HG03460 (cell line): ENCODE results near the gene CAP2.

ENCODE experiments used
- ATAC-seq: cut with Tn5 transposase; IDR thresholded peaks from one replicate; pipeline ENCODE4 v1.9.1; 2021; ENCODE audit not compliant: unreplicated experiment

CAP2 gene

DNA sequence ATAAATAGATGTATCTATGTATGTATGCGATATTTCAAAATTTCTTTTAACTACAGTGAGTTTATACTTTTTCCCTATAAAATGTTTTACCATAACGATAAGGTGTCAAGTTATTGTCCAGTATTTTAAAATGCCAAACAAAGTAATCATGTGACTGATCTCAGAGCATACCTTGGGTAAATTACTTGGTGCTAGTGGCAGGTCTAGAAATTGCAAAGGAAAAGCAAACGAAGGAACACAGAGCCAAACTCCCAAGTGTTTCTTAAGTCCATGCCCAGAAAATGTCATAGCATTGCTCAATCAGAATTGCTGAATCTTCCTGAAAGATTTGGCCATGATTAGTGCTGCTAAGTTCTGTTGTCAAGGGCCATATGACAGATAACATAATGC lies 77.5 kb downstream of the CAP2 start:
- no peak for ATAC-seq

DNA sequence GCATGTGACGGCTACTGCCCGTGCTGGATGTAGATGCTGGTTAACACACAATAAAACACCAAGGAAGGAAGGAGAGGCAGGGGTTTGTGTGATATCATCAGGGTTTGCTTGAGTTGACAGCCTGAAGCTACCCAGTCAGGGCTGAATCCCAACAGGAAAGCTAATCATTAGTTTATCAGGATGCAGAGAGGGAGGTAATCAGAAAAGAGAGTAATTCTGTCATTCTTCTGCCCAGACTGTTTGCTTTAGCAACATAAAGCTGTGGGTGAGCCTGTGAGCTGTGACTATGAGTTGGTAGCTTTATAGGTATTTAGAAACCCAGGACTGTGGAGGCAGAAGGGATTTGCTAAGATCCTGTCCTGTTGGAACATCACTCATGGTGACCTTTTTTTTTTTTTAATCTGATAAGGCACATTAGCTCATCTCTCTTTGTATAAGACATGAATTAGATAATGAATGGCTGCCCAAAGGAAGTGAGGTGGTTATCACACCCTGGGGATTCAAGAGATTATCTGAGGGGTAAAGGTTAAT lies 79.3 kb downstream of the CAP2 start:
- no peak for ATAC-seq

DNA sequence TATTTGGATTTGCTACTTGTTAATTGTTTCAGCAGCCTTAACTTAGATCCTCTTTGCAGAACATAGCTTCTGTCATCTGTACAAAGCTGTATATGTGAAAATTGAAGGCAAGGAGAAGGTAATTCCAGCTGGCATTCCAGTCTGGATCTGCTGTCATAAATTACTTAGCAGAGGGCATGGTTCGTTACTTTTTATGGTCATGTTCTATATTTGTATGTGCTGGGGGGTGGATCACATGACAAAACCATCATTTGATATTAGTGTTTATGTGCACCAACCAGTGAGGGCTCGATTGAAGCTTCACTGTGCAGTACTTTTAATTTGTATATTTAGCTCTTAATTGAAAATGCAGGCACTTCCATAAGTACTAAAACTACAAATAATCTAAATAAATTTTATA lies 80.2 kb downstream of the CAP2 start:
- no peak for ATAC-seq

DNA sequence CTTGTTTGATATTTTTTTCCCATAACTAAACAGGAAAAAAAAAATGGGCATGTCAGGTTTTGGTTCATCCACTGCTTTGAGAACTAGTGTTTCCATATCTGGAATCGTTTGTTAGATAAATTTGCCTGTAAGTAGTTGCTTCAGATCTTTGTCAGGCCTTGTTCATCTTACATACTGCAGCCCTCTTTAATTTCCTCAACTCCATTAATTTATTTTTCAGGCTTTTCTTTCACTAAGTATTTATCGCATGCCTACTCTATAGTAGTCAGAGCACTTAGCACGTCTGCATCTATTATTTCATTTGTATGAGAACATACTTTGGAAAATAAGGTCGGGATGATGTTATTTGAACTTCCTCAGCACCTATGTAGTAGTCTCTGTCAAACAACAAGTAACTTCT lies 80.9 kb downstream of the CAP2 start:
- ATAC-seq, result no peak

DNA sequence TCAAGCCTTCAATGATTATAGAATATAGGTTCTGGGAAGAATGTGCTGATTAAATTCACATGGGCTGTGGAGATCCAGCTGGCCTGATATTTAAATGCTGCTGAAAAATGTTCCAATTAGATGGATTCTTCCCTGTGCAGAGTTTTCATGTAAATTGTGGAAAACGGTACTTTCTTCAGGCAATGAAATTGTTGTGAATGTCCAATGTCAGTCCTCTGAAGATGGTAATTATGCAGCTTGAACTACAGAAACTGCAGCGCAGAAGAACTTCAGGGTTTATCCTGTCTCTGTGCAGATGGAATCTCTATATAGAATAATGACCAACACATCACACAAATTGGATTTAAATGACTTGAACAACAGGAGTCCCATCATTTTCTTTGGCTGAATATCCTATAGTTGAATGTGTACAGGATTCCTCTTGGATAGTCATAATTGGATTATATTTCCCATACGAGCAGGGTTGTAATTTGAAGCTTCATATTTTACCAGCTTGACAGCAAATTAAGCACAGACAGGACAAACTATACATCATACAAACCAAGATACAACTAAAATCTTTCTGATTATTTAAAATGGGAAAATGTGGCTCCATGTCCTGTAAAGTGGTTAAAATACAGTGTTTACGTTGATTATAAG lies 82.3 kb downstream of the CAP2 start:
- ATAC-seq, result no peak

DNA sequence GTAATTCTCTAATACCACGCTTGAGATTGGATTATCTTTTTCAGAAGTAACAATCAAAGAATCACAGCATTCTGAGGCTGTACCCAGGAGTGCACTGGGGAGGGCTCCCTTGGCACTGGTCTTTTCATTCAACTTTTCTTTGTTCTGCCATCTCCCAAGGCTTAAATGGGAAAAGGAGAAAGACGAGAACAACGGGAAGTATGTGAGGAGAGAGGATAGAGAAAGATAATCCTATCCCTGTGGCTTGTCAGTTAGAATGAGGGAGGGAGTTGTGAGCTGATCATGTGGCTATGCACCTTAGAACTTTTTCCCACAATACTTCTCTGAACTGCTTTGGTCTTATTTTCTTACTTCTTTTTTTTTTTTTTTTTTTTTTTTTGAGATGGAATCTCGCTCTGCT lies 83.1 kb downstream of the CAP2 start:
- ATAC-seq, result no peak

DNA sequence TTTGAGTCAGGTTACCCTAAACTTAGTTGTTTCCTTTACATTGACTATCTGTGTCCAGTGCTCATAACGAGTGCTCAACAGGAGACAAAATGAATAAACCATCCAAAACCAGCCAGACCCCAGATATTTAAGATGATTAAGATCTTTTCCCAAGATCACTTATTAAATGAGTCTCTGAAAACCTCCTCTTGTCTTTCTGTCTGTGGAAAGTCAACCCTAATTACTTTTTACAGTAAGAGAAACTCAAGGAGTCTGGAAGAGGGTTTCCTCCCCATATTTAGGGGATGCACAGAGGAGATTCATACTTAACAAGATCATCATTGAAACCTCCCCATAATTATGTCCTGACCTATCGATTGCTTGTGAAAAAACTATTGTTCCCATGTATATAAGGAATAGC lies 84.0 kb downstream of the CAP2 start:
- ATAC-seq, result no peak

DNA sequence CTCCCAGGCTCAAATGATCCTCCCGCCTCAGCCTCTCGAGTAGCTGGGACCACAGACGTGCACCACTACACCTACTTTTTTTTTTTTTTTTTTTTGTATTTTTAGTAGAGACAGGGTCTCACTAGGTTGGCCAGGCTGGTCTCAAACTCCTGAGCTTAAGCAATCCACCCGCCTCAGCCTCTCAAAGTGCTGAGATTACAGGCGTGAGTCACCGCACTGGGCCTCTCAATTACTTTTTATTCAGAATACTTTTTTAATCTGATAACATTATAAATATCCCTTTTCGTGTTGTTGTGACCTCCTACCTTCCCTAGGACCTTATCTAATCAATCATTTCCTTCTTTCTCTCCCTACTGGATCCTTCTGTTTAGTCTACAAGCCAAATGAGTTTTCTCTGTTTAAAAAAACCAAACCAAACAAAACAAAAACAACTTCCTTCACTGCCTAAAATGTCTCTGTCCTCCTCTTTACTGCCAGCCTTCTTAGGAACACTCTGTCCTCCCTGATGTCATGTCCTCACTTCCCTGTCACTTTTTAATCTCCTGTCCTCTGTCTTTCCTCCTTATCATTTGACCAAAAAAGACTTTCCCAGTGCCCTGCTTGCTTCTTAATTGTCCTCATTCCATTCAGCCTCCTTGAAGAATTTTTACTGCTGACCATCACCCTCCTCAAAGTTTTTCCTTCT lies 85.0 kb downstream of the CAP2 start:
- no peak for ATAC-seq

DNA sequence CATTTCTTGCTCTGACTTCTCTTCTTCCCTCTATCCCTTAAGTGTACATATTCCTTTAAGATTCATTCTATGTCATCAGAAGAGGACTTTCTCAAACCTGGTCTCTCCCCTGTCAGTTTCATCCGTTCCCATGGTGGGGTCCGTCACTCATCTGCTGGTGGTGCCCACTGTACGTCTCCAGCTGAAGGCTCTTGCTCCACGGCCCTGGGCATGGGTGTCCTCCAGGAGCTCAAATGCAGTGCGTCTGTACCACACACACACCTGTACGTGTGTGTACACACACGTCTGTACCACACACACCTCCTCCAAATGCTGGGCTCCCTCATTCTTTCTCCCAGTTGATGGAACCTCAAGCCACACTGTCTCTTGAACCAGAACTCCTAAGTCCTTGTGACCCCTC lies 85.6 kb downstream of the CAP2 start:
- ATAC-seq, result no peak

DNA sequence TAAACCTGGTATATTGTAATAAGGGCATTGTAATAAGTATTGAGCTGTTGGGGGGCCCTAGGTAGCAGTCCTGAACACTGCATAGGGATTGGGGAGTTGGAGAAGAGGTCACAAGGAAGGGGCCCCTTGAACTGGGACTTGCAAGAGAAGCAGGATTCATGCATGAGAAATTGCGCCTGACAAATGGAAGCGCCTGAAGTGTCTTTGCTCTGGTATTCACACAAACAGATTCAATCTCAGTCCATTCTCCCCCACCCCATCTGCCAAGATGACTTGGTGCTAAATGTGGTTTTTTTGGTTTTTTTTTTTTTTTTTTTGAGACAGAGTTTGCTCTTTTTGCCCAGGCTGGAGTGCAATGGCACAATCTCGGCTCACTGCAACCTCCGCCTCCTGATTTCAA lies 87.1 kb downstream of the CAP2 start:
- no peak for ATAC-seq

DNA sequence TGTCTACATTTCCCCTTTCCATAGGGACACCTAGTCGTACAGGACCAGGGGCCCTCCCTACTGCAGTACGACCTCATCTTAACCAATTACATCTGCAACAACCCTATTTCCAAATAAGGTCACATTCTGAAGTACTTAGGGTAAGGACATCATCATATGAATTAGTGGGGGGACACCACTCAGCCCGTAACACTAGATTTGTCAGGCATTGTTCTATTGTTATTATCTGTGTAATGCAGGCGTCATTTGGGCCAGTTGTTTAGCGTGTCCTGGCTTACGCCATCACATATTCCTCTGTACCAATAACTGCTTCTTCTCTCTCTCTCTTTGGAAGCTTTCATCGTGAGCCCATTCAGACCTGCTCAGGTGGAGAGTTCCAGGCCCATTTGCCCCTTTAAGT lies 89.3 kb downstream of the CAP2 start:
- ATAC-seq, result no peak

DNA sequence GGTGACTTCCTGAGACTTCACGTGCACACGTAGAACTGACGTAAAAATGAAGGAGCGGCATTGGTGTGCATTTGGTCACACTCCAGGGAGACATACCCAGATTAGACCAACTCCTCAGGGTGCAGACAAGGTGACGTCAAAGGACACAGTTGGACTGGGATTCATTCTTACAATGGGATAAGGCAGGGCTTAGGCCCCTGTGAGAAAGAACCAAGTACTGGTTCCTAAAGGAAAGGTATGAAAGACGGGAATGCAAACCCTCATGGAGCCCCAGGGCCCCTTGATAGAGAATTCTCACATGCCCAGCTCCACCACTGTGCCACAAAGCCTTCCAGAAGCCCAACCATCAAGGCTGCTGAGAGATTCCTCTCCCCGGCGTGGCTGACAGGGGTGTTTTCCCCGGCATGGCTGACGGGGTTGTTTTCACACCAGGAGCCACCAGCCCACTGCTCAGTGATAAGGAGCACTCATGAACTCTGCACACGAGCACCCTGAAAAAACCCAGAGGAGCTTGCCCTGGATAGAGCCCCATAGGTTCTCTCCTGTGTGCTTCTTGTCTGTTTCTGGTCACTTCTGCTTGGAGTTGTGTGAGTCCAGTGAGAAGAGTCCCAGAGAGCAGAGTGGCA lies 90.1 kb downstream of the CAP2 start:
- no peak for ATAC-seq

DNA sequence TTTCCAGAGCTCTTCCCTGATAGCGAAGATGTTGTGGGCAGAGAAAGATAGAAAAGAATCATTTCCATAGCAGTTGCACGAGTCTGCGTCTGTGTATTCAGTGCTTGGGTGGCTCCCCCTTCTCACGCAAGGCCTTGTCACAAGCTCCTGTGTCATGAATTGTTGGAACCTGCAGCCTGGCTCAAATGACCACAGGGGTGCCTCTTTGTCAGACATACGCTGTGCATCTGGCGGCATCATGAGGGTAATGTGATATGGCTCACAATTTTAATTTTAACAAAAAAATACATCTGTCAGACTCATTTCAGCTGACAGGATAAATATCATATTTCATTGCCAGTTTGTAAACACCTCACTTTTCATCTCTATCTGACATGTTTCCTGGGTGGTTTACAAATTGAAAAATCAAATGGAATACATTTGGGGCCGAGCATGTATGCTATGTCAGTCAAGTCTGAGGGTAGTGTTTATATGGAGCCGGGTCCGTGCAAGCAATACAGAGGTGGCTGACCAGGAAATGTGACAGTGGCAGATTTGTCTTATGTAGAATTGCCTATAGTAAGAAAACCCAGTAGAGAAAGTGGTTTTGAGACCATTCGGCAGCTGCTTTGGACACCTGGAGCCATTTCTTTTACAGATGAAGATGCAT lies 90.9 kb downstream of the CAP2 start:
- ATAC-seq, result no peak

DNA sequence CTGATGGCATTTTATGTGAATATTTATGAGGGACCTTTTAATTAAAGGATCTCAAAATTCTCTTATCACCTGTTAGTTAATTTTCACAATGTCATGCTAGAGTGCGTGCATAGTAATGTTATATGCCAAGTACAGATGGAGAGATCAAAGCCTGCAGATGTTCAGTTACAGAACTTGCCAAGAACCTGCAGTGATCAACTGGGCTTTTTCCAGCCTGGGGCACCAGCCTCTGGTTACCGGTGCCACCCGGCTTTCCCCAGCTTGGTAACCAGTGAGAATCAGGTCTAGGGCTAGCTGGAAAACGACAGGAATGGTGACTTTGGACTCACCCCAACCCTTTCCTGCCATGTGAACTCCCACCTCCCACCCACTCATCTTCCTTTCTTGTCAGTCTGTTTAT lies 91.8 kb downstream of the CAP2 start:
- ATAC-seq, result no peak

DNA sequence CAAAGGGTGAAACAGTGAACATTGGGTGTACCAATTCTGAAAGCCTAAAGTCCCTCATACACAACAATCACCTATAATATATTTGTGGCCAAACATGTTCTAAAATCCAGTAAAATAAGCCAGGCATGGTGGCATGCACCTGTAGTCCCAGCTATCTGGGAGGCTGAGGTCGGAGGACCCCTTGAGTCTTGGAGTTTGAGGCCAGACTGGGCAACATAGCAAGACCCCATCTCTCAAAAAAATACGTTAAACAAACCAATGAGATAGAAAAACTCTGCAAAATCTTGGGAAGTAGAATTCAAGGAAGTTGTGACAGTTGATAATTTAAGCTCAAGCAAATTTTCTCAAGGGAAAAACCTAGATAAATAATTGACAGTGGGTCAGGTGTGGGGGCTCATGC lies 92.6 kb downstream of the CAP2 start:
- no peak for ATAC-seq

DNA sequence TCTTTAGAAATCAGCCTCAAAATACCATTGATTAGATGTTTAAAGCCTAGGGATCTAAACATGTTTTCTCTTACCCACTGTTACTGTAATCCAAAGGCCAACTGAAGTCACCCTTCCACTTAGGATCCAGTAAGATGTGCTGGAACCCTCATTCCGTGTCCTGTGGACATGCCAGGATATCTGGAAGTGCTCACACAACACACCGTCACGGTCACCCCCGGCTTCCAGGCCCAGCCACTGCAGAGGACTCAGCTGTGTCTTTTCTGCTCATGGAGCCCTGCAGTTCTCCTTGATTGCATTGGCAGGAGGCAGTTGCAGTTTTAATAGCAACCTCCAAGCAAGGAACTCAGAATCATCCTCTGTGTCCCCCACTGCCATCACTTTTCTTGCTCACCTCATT lies 93.3 kb downstream of the CAP2 start:
- no peak for ATAC-seq

DNA sequence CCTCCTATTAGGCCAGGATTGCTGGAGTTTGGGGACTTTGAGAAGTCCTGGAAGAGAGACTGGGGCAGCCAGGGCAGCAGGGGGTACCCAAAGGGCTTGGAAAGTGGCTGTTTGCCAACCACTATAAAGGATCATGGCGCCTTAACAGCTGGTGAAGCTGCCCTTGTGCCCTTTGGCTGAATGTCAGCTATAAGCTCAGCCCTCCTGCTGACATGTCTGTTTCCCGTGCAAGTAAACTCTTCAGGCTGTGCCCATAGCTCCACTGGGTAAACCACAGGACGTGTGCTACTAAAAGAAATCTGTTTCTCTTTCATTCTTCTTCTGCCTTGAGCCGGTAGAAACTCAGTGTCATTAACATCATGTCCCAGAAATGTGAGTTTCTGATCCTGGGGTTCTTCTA lies 97.3 kb downstream of the CAP2 start:
- no peak for ATAC-seq

DNA sequence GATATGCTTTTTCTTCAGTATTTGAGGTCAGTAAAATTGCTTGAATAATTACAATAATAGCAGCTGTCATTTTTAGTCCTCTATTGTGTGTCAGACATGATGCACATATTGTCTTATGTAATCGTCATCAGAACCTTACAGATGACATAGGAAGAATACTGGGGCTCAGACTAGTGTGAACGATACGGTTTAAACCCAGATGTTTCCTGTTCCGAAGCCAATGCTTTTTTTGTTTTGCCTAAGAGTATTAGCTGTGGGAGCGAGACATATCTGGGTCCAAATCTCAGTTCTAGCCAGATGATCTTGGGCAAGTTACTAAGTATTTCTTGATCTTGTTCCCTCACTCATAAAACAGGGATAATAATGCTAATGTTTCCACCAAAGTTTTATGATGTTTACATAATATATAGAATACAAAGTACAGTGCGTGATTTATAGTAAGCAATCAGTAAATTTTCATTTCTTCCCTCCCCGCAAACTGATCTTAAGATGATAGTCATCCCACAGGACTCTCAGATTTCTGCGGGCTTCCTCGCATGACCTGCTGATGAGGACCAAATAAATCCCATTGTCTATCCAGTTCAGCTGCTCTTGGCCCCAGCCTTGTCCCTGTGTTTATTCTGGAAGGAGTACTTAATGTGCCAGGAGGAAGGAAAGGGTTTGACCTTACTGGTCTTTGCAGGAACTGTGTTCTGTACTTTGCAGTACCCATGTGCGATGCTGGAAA lies 98.2 kb downstream of the CAP2 start:
- ATAC-seq, result no peak

DNA sequence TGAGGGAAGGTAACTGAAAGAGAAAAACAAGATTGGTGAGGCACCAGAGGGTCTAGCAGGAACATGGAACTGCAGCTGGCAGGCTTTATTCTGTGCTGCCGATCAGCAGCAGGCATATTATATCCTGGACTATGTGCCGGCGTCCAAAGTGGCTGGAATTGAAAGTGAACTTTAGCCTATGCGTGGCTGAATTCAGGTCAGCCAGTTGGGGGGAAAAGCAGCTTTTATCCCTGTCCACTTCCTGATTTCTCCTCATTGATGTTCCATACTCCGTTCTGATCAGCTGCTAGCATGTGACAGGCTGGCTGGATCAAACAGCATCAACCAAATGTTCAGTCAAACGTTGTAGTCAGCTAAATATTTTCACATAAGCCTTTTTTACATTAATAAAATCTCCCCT lies 99.0 kb downstream of the CAP2 start:
- ATAC-seq, result no peak

DNA sequence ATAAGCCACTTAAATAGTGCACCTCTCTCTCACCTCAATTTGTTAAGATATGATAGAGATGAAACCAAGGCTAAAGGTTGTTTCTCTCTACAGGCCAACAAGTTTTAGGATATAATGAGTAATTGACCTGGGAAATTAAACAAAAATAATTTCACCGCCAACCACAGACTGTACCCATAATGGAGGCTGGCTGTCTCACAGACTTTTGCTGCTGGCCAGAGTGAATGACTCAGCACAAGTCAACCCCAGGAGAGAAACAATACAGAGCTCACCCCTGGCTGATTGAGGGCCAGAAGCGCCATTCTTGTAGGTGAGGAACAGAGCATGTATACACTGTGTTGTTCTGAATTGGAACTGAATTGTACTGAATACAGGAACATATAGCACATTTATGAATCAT lies 99.9 kb downstream of the CAP2 start:
- ATAC-seq, result no peak

DNA sequence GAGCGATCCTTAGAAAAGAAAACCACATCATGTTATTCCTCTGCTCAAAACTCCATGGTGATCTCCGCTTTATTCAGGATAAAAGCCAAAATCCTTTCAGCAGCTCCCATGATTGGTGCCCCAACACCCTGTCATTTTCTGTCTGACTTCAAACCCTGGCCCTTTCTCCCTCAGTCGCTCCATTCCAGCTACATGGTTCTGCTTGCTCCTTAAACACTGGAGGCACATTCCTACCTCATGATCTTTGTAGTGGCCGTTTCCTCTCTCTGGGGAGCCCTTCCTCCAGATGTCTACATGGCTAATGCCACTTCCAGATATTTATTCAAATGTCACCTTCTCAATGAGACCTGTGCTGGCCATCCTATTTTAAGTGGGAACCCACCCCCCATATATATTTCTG lies 100.8 kb downstream of the CAP2 start:
- no peak for ATAC-seq
